Activated effector memory CD4-positive, alpha-beta T cell treated with Interleukin-2 at 50 U/mL for 16 hours (primary cell): ENCODE results near the gene ZFAND4.
"Not testable (repeated sequence)": the region's sequence is repeated elsewhere in the genome, so short reads cannot be mapped to it uniquely, and the experiment has no call there.

Experiments
- DNase-seq: peaks from one replicate; pipeline ENCODE4 v3.0.0-alpha.2; 2020

ZFAND4 gene

GRCh38 chr10:45672181-45673073 is at the start of gene ZFAND4:
Gene ZFAND4 (minus strand): TSS chr10:45672772. CDS start chr10:45663725, 9,047 bp downstream.
- peak; percentile 92 for DNase-seq

DNA sequence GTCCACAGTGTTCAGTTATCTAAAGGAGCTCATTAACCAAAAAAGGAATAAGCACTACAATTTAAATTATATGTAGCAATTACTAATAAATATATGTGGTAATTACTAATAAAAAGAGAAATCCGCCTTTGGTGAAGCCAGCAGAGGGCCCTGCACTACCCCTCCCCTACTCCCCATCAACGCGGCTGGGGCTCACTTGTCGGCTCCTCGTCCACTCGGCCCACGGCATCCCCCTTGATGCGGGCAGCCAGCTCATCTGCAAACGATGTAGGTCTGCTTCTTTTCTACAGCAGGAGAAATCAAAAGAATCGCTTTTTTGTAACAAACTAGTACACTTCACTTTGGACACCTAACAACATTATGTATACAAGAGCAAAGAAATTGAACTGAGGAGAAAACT is 48.9 kb upstream of the ZFAND4 start:
- DNase-seq, result not testable (repeated sequence)

- not testable (repeated sequence) for DNase-seq
Observed at GRCh38 chr10:45717642-45718041, 45.1 kb upstream of the ZFAND4 start.

- DNase-seq, result not testable (repeated sequence)
Observed at GRCh38 chr10:45717053-45717452, 44.5 kb upstream of the ZFAND4 start.

- not testable (repeated sequence) for DNase-seq
Observed at GRCh38 chr10:45711223-45711622, 38.7 kb upstream of the ZFAND4 start.

GRCh38 chr10:45710200-45710796 is 37.7 kb upstream of the ZFAND4 start:
- not testable (repeated sequence) for DNase-seq

DNA sequence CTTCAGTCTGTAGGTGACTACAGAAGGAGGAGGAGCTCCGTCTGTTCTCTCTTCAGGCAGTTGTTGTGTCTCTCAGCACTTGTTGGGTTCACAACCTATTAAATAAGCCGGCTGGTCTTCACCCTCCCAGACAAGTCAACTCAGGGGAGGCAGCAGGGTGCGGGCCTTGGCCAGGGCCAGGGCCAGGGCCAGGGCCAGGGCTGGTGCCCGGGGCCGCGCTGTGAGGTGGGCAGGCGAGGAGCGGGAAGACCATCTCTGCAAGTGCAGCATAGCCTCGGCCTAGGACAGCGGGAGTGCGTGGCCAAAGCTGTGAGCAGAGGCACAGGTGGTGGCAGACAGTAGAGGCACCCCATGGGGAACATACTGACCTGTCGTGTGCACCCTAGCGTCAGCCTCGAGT is 5.9 kb upstream of the ZFAND4 start:
- DNase-seq, result not testable (repeated sequence)

DNA sequence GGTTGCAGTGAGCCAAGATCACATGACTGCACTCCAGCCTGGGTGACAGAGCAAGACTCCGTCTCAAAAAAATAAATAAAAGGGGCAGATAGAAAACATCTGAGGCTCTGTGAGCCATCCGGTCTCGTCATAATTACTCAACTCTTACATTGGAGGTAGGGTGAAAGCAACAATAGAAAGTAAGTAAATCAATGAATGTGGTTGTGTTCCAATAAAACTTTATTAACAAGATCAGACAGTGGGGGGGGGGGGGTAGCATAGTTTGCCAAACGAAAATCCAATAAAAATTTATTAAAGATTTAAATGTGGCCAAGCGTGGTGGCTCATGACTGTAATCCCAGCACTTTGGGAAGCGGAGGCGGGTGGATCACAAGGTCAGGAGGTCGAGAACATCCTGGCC is 2.8 kb upstream of the ZFAND4 start:
- no peak for DNase-seq

DNA sequence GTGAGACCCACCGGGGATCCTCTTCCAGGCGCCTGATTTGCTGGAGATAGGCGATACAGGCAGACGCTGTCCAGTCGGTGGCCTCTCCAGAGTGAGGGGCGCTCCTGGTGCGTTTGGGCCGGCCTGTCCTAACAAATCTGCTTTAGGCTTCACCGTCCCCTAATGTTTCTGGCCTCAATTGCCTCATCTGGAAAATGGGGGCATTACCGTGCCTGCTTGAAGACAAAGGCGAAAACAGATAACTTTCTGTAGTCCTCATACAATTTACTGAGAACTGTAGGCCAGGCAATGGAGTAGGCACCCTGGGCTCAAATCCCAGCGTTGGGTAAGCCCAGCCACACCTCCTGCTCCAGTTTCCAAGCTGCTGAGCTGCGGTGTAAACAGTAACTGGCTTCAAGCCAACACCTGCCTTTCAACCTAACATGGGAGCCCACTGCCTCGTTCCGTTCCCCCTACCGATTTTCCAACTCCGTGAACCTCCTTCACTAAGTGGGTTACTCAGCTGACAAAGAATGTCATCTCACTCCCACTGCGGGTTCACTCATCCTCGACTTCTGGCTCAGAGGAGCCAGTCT is 589 bp upstream of the ZFAND4 start:
- no peak for DNase-seq

DNA sequence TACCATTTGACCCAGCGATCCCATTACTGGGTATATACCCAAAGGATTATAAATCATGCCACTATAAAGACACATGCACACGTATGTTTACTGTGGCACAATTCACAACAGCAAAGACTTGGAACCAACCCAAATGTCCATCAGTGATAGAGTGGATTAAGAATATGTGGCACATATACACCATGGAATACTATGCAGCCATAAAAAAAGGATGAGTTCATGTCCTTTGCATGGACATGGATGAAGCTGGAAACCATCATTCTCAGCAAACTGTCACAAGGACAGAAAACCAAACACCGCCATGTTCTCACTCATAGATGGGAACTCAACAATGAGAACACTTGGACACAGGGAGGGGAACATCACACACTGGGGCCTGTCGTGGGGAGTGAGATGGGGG is 1.3 kb downstream of the ZFAND4 start:
- DNase-seq, result not testable (repeated sequence)

DNA sequence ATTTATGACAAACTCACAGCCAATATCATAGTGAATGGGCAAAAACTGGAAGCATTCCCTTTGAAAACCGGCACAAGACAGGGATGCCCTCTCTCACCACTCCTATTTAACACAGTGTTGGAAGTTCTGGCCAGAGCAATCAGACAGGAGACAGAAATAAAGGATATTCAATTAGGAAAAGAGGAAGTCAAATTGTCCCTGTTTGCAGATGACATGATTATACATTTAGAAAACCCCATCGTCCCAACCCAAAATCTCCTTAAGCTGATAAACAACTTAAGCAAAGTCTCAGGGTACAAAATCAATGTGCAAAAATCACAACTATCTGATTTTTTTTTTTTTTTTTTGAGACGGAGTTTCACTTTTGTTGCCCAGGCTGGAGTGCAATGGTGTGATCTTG is 2.7 kb downstream of the ZFAND4 start:
- not testable (repeated sequence) for DNase-seq

DNA sequence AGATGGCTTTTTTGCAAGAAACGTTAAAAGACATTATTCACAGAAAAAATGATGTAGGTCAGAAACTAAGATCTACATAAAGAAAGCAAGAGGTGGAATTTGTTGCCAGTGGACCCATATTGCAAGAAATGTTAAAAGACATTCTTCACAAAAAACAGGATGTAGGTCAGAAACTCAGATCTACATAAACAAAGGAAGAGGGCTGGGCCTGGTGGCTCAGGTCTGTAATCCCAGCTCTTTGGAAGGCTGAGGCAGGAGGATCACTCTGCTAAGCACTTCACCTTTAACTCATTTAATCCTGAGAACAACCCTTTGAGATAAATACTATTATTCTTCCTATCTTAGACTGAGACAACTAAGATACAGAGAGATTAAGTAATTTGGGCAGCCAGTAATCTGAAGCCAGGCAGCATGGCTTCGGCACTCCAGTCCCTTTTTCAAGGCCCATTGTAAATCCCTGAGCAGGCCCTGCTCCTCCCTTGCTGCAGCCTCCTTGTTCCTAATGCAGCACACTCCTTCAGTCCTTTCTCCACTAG is 11.6 kb downstream of the ZFAND4 start:
- no peak for DNase-seq

- no peak for DNase-seq
Observed at GRCh38 chr10:45657033-45657926, 15.3 kb downstream of the ZFAND4 start.

- no peak for DNase-seq
Observed at GRCh38 chr10:45655219-45655618, 17.4 kb downstream of the ZFAND4 start.

GRCh38 chr10:45654753-45655141 is 17.8 kb downstream of the ZFAND4 start:
- not testable (repeated sequence) for DNase-seq

GRCh38 chr10:45653454-45653853 is 19.1 kb downstream of the ZFAND4 start:
- no peak for DNase-seq

DNA sequence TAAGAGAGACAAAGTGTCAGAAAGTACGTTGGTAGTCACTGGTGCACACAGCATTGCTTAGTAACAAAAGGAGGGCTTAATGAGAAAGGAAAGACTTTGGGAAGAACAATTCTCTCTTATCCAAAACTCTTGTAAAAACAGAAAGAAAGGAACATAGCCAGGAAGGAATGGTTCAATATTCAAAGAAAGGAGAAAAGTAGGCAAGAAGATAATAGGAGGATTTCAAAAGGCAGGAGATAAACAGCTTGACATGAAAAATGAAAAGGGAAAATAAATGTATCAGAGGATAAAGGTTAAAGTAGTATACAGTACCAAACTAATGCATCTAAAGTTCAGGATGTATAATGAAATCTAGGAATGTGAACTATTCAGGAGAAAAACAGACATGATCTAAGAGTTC is 20.1 kb downstream of the ZFAND4 start:
- DNase-seq, result no peak

- DNase-seq, result no peak
Observed at GRCh38 chr10:45649296-45649695, 23.3 kb downstream of the ZFAND4 start.

- no peak for DNase-seq
Observed at GRCh38 chr10:45647118-45647517, 25.5 kb downstream of the ZFAND4 start.

DNA sequence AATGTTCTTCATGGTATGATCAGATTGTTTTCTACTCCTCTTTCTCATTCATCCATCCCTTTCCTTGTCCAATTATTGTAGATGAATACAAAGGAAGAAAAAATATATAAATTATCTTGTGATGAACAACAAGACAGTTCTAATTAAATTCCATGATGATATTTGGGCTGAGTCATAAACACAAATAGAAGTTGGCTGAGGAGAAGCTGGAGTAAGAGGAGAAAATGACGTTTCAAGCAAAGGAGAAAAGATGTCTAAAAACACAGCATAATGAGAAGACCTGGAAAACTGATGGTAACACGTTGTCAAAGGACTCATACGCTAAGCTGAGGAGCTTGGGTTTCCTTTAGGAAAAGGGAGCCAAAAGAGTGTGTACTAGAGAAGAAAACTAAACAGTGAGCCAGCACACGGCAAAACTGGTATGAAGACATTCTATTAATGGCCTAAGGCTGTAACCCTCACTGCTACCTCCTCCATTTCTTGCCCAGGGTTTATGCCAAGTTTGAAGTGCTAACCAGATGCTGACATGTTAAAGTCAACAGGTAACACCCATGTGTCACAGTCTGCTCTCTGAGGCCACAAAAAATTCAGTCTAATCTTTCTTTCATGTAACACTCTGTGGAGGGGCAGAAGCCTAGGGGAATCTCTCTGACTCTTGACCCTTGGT is 26.1 kb downstream of the ZFAND4 start:
- DNase-seq, result no peak

DNA sequence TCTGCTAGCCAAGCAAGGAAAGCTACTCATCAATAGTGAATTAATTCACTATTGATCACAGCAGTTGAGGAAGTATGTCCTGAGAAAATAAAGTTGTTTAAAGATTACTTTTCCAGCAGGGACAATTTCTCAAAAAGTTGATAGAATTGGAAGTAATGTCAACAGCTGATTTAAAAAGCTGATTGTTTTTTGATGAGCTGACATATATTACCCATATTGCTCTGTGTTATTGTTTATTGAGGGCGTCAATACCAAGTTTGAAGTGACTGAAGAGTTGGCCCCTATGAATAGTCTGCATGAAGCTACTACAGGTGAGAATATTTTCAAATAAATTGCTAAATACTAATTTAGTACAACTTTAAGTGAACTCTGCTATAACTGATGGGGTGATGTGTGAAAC is 28.0 kb downstream of the ZFAND4 start:
- no peak for DNase-seq

DNA sequence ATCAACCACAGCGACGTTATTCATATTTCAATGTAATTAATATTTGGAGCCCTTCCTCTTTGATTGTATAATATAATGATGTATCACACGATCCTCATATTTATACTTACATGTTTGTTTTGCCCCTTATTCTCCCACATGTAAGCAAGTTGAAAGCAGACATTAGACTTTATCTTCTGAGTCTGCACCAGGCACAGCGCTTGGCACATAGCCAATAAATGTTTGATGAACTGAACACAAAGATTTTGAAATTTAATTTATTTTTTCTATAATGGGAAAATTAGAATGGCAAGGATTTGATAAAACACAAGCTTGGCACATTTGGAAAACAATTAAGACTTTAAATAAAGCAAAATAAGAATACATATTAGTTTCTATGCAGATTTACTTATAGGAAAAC is 31.6 kb downstream of the ZFAND4 start:
- no peak for DNase-seq
